T-helper 2 cell (primary cell): ENCODE measurements around the gene GPR78.
"Not testable (repeated sequence)": the region's sequence is repeated elsewhere in the genome, so short reads cannot be mapped to it uniquely, and the experiment has no call there.

ENCODE experiments used
- DNase-seq, 5 experiments: peaks; one replicate each; pipeline versions ENCODE4 v3.0.0 to v3.0.0-alpha.2; 2012 to 2022

GPR78 gene

DNA sequence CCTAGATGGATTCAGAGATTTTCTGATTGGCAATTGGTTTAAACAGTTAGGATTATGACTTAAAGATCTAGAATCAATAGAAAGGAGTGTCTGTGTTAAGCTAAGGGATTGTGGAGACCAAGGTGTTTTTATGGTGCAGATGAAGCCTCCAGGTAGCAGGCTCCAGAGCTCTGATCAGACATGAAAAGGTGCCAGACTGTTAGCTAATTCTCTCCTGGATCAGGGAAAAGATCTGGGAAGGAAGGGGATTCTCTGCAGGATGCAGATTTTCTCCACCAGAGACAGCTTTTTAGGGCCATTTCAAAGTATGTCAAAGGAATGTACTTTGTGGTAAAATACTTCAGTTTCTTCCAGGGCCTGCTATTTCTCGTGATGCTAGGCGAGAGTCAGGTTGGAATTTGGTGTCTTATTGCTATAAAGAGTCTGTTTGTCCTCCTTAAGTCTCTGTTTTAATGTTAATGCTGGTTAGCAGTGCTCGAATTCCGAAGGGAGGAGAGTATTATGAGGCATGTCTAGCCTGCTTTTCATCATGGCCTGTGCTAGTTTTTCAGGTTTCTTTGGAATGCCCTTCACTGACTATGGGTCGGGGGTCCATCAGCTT is 12.0 kb upstream of the GPR78 start:
- DNase-seq, result no peak

- DNase-seq, result no peak
Observed at GRCh38 chr4:8570201-8570600, 10.0 kb upstream of the GPR78 start.

- DNase-seq, result no peak
Observed at GRCh38 chr4:8571702-8572685, 8.2 kb upstream of the GPR78 start.

DNA sequence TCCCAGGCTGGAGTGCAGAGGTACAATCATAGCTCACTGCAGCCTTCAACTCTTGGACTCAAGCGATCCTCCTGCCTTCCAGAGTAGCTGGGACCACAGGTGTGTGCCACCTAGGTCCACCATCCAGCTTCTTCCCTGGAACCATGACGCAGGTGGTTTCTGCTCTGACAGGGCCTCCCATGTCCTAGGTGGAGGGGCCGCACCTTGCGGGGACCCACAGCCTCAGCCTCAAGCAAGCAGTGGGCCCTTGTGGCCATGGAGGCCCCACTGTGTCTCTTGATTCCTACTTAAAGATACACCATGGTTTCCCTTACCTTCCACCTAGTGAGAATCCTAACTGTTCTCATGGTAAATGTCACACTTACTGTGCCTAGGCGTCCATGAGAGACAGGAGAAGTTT is 6.9 kb upstream of the GPR78 start:
- no peak for DNase-seq

DNA sequence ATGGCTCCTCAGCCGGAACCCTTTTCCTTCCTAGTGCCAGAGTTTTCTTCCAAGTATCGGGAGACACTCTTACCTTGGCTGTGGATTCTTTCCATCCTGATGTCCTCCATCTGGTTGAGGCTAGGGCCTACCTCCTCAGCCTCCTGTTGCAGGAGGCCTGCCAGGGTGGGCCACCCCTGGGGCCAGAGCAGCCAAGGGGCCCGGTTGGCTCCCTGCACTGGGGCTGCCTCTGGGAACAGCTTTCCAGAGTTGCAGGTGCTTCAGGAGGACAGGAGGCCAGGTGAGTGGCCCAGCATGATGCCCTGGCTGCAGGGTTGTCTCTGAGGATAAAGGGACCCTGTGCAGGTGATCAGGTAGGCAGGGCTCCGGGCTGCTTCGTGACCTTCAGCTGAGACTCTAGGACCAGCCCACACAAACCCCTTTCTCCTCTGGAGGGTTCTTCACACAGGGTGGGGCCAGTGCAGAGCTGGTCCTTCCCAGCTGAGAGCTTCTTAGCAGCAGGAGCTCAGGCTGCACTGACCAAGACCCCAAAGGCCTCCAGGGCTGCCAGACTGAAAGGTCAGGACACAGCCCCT is 5.3 kb upstream of the GPR78 start:
- DNase-seq, result no peak

- DNase-seq, result no peak
Observed at GRCh38 chr4:8575457-8575856, 4.7 kb upstream of the GPR78 start.

- DNase-seq, result not testable (repeated sequence)
Observed at GRCh38 chr4:8576591-8576990, 3.6 kb upstream of the GPR78 start.

GRCh38 chr4:8577046-8577445 is 3.1 kb upstream of the GPR78 start:
- no peak for DNase-seq

DNA sequence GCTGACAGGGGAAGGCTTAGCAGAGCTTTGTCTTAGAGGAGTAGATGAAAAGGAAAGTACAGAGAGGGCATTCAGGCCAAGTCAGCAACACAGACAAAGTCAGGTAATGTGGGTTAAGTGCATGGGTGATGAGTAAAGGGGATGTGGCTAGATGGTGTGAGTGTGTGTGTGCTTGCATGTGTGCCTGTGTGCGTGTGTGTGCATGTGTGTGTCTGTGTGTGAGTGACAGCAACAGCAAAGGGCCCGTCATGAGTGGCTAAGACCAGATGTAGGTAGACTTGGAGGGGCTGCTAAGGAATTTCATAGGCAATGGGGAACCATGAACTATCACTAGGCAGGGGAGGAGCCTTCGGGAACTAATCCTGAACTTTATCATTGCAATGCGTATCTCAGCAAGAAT is 2.2 kb upstream of the GPR78 start:
- no peak for DNase-seq

- no peak for DNase-seq
Observed at GRCh38 chr4:8578717-8579116, 1.5 kb upstream of the GPR78 start.

- DNase-seq, result no peak
Observed at GRCh38 chr4:8579526-8580320, 469 bp upstream of the GPR78 start.

DNA sequence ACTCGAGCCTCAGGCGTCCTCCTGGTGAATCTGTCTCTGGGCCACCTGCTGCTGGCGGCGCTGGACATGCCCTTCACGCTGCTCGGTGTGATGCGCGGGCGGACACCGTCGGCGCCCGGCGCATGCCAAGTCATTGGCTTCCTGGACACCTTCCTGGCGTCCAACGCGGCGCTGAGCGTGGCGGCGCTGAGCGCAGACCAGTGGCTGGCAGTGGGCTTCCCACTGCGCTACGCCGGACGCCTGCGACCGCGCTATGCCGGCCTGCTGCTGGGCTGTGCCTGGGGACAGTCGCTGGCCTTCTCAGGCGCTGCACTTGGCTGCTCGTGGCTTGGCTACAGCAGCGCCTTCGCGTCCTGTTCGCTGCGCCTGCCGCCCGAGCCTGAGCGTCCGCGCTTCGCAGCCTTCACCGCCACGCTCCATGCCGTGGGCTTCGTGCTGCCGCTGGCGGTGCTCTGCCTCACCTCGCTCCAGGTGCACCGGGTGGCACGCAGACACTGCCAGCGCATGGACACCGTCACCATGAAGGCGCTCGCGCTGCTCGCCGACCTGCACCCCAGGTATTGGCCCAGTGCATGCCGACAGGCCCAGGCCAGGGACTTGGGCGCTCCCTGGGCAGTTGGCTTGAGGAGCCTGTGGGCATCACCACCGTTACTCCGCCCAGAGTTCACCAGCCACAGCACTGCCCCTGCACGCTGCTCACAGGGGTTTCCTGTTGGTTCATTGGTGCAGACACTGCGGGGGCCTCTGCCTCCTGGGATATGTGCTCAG is 1.1 kb downstream of the GPR78 start:
- no peak for DNase-seq

DNA sequence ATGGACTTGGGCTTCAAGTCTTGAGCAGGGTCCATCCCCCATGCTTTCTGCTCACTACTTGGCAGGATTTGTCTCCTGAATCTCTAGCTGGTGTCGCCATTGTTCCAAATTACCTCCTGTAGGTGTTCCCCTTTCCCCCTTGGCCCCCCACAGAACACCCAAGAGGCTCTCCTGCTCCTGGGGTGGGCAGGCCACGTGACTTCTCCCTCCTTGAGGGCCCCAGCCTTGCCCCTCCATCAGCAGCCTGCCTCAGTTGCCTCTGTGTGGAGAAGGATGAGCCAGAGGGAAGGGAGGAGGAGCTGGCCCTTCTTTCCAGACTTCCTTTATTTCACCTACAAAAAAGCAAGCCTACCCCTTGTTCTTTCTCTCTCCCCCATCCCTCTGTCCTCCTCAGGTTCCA is 1.8 kb downstream of the GPR78 start:
- no peak for DNase-seq

DNA sequence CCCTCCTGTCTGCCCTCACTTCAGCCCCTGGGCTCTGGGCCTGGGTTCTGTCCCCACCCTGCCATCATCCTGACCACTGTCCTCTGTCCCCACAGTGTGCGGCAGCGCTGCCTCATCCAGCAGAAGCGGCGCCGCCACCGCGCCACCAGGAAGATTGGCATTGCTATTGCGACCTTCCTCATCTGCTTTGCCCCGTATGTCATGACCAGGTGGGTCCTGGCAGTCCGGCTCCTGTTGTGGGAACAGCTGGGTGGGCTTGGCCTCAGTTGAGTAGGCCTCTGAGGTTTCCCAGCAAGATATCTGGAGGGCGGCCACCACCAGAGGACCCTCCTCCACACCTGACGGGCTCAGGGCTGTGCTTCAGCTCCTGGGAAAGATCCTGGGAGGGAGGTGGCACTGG is 2.2 kb downstream of the GPR78 start:
- no peak for DNase-seq

GRCh38 chr4:8582941-8583654 is 2.9 kb downstream of the GPR78 start:
- no peak for DNase-seq

DNA sequence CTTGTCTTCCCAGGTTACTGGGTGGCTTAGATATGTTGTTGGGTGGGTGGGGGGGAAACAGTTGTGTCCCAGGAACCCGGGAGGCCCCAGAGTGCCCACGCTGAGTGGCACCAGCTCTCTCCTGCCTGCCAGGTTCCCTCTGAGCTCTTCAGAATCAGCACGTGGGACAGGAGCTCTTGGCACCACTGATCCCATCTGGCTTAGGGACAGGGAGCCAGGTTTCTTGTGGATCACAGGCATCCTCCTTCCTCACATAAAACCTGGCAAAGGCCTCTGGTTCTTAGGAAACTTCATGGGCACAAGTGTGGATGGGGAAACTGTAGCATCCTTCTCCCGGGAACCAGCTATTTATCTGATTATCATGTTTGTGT is 3.4 kb downstream of the GPR78 start:
- DNase-seq, result no peak

DNA sequence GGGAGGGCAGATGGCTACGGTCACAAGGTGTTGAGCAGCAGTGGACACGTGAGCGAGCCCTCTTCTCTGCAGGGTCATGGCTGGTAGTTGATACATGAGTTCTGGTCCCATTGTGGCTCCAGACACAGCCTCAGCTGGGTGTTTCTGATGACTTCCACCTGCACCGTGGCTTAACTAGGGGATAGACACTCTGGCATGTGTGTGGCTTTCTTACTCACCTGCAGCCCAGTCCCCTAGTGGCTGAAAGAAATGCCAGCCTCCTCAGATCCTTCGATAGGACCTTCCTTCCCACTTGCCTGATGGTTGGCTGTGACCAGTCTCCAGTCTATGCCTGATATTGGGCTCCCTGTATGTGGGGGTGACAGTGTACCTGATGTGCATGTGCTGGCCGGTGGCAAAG is 5.0 kb downstream of the GPR78 start:
- DNase-seq, result no peak

- no peak for DNase-seq
Observed at GRCh38 chr4:8585721-8586212, 5.6 kb downstream of the GPR78 start.

DNA sequence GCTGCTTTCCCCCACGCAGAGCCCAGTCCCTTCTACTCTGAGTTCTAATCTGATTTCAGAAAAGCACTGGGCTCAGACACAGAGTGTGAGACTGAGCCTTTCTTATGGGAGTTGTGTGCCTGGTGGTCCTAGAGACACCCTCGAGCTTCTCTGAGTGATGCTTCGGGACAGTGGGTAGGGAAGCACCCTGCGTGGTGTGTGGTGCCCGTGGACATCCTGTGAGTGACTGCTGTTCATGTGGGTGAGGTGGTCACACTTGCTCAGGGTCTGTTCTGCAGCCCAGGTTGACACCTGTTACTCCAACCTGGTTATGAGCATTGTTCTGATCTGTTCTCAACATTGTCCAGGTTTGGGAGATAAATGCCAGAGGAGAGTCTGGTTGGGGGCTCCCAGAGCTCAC is 6.1 kb downstream of the GPR78 start:
- no peak for DNase-seq

GRCh38 chr4:8586671-8587468 is 6.7 kb downstream of the GPR78 start:
- no peak for DNase-seq
